Right cardiac atrium (tissue), 5 donors: Measurements from ENCODE around the gene GMPR2. TPM values are rescaled to one million over a fixed set of nuclear protein-coding genes. Genes with fewer than 3 reads are reported as not detected.
"Not testable (repeated sequence)": the region's sequence is repeated elsewhere in the genome, so short reads cannot be mapped to it uniquely, and the experiment has no call there.

Source experiments
- ATAC-seq, 2 donors: fragments of 200-7000 bp; cut with Tn5 transposase; one replicate each; pipeline versions ENCODE4 v1.8.0 to v1.9.1; 2020; ENCODE audit warnings: moderate library complexity in 2 of 2, mild to moderate bottlenecking in 1 of 2
- DNase-seq, 3 donors: peaks; one replicate each; pipeline ENCODE4 v3.0.0-alpha.2; 2020
- H3K27ac ChIP-seq: one replicate; pipeline ENCODE4 v1.5.1; 2013; ENCODE audit warnings: mild to moderate bottlenecking, low read length, control low read depth, moderate library complexity
- H3K27me3 ChIP-seq: one replicate; pipeline ENCODE4 v1.6.1; 2013; ENCODE audit not compliant: control insufficient read depth, insufficient read depth
- H3K4me1 ChIP-seq: one replicate; pipeline ENCODE4 v1.6.1; 2013; ENCODE audit warnings: low read length; ENCODE audit not compliant: control insufficient read depth, insufficient read depth
- H3K4me3 ChIP-seq: one replicate; pipeline ENCODE4 v1.5.1; 2013; ENCODE audit warnings: low read length, control low read depth
- H3K9me3 ChIP-seq: one replicate; pipeline ENCODE4 v1.6.1; 2013; ENCODE audit warnings: low read length; ENCODE audit not compliant: control insufficient read depth
- WGBS: extraction: QIAGEN DNeasy Blood & Tissue Kit; methylation state at CpG from one replicate; pipeline ENCODE4 v1.1.7; 2013; 5-methylcytosine and 5-hydroxymethylcytosine counted together
- intact Hi-C, 4 donors: fragments of 100-400 bp; cut with DNase I; formaldehyde crosslinking; loops; one replicate each; pipeline versions ENCODE4 v1.11.0 to v1.14.0; 2022 to 2023
- polyA plus RNA-seq: library from polyadenylated mRNA; stranded (reverse); fragments of 200-250 nt; gene quantifications from one replicate; pipeline ENCODE4 v1.2.3, GENCODE V29; 2013
- total RNA-seq, 4 donors: library from RNA; stranded (reverse); fragmentation: NEBNext Ultra II Directional; extraction: Animal tissue kit (Norgen Biotek cat#: 25700); gene quantifications; one replicate each; pipeline ENCODE4 v1.2.1, GENCODE V29; 2021
- donor health status: healthy with polysubstance abuse.
- donor health status: DM: no; HTN: yes; CAD: no.
- donor health status: DM: no; HTN: no; CAD: no.
- donor health status: DM: no; HTN: yes; CAD: no; lungs with severe emphysema.
- donor health status: DM: yes; HTN: yes; CAD: no.

Gene GMPR2
- total and polyA plus RNA-seq, 5 donors = 30.3 to 45.4 (median 33.9) TPM

DNA sequence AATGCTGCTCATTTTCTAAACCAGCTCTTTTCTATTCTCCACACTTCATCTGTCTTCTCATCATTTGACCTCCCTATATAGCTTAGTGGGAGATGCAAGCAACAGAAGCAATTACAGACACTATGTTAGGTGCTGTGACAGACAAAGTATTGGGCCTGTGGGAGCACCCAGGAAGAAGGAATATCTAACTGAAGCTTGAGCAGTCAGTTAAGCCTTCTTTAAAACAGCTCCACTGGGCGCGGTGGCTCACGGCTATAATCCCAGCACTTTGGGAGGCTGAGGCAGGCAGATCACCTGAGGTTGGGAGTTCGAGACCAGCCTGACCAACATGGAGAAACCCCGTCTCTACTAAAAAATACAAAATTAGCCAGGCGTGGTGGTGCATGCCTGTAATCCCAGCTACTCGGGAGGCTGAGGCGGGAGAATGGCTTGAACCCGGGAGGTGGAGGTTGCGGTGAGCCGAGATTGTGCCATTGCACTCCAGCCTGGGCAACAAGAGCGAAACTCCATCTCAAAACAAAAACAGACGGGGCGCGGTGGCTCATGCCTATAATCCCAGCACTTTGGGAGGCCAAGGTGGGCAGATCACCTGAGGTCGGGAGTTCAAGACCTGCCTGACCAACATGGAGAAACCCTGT lies 29.4 kb upstream of the GMPR2 start:
- DNase-seq, ATAC-seq, H3K4me3 ChIP-seq, intact Hi-C loops, H3K9me3 ChIP-seq, H3K27ac ChIP-seq, H3K27me3 ChIP-seq, H3K4me1 ChIP-seq: not testable (repeated sequence)
- WGBS = 98% methylated on average over 16 of the region's 16 CpGs

DNA sequence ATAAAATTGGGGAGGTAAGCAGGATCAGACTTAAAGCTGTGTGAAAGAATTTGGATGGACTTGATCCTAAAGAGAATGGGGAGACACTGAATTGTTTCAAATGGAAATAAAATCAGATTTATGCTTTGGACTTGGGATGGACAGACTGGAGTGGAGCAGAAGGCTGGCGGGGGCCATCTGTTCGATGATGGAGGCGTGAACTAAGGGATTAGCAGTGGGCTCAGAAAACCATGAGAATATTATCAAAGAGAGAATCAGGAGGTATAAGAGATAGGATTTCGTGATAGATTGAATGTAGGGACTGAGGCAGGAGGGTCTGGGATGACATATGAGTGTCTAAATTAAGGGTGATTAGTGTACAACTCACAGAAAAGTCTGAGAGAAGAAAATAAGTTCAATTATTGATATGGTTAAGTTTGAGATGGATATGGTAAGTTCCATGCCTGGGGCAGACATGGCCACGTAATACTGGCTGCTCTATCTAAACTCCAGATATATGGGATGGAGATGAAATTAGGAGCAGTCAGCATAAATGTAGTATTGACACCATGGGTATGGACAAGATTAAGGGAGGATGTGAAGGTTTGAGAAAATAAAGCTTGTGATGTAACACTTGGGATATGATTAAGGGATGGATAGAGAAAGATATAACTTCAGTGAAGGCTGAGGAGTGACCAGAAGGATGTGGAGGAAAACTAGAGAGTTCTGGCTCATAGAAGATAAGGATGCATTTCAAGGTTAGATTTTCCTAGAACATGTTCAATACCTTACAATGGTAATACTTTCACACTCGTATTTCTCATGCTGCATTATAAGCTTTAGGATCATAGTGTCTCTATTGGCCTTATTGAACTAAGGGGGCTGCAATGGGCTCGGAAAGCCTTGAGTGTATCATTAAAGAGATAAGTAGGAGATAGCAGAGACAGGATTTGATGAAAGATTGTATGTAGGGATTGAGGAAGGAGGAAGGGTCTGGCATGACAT lies 28.3 kb upstream of the GMPR2 start:
- Histone ChIP-seq H3K27ac (no peak overlapping the region), H3K9me3 (no peaks in the 10 kb centered on the region), H3K4me3 (no peak overlapping the region), H3K27me3 (no peaks in the 10 kb centered on the region), H3K4me1 (no peaks in the 10 kb centered on the region)
- 94% methylated on average over 7 of the region's 7 CpGs for WGBS
- ATAC-seq = no peak
- intact Hi-C loops = no loop called here
- no peak for DNase-seq

- no peaks in the 10 kb centered on the region for H3K27me3 ChIP-seq
- intact Hi-C loops = no loop called here
- WGBS = 95% methylated on average over 11 of the region's 11 CpGs
- DNase-seq (no peak), ATAC-seq (no peak)
- H3K4me1 ChIP-seq = no peaks in the 10 kb centered on the region
- no peaks in the 10 kb centered on the region for H3K9me3 ChIP-seq
- H3K4me3 ChIP-seq = no peak overlapping the region
- no peak overlapping the region for H3K27ac ChIP-seq
Measured at GRCh38 chr14:24206260-24207103, 26.2 kb upstream of the GMPR2 start.

GRCh38 chr14:24207104-24207551 lies 25.6 kb upstream of the GMPR2 start:
- 94% methylated on average over 5 of the region's 5 CpGs for WGBS
- H3K27me3 ChIP-seq = no peaks in the 10 kb centered on the region
- ATAC-seq (no peak), DNase-seq (no peak)
- intact Hi-C loops = no loop called here
- H3K4me3 ChIP-seq = no peak overlapping the region
- H3K4me1 ChIP-seq = no peaks in the 10 kb centered on the region
- no peak overlapping the region for H3K27ac ChIP-seq
- H3K9me3 ChIP-seq = no peaks in the 10 kb centered on the region

- ATAC-seq (no peak), DNase-seq (no peak)
- H3K4me1 ChIP-seq = no peaks in the 10 kb centered on the region
- H3K9me3 ChIP-seq = no peaks in the 10 kb centered on the region
- intact Hi-C loops = no loop called here
- H3K4me3 ChIP-seq = no peak overlapping the region
- H3K27me3 ChIP-seq = no peaks in the 10 kb centered on the region
- no peak overlapping the region for H3K27ac ChIP-seq
- WGBS = 99% methylated on average over 2 of the region's 2 CpGs
Measured at GRCh38 chr14:24207625-24208024, 25.1 kb upstream of the GMPR2 start.

GRCh38 chr14:24211311-24211710 lies 21.4 kb upstream of the GMPR2 start:
- Histone ChIP-seq H3K9me3 (no peaks in the 10 kb centered on the region), H3K27me3 (no peaks in the 10 kb centered on the region), H3K27ac (no peak overlapping the region), H3K4me3 (no peak overlapping the region), H3K4me1 (peaks cover 2% of the 10 kb centered on the region)
- DNase-seq (no peak), ATAC-seq (no peak)
- intact Hi-C loops = no loop called here
- WGBS = 91% methylated on average over 6 of the region's 6 CpGs

- H3K4me3 ChIP-seq = peak within 1 kb of the TSS; percentile 61
- no peaks in the 10 kb centered on the region for H3K9me3 ChIP-seq
- no peaks in the 10 kb centered on the region for H3K27me3 ChIP-seq
- ATAC-seq = peak; percentile 95
- DNase-seq = peak; percentile 98 to 99 (median 99)
- under 1% methylated on average over 53 of the region's 53 CpGs for WGBS
- intact Hi-C loops = no loop called here
- peaks cover 2% of the 10 kb centered on the region for H3K4me1 ChIP-seq
- H3K27ac ChIP-seq = peak within 1 kb of the TSS; percentile 99
Measured at GRCh38 chr14:24212924-24213865, 19.5 kb upstream of the GMPR2 start, which contains the start of gene CHMP4A. TSS of gene CHMP4A (minus strand) at chr14:24213488. CDS start at chr14:24213439, 49 bp downstream.

- intact Hi-C loops = no loop called here
Measured at GRCh38 chr14:24213866-24214662, 18.7 kb upstream of the GMPR2 start.

GRCh38 chr14:24215495-24216344 lies 17.0 kb upstream of the GMPR2 start, which contains the start of gene MDP1:
TSS of gene MDP1 (minus strand) at chr14:24216066. CDS start at chr14:24215955, 111 bp downstream.
- Histone ChIP-seq H3K4me3 (peak within 1 kb of the TSS; percentile 86), H3K27ac (peak within 1 kb of the TSS; percentile 95), H3K4me1 (peaks cover 2% of the 10 kb centered on the region), H3K27me3 (no peaks in the 10 kb centered on the region), H3K9me3 (no peaks in the 10 kb centered on the region)
- DNase-seq (peak; percentile 87 to 95 (median 94)), ATAC-seq (peak; percentile 80 to 84)
- WGBS = under 1% methylated on average over 40 of the region's 40 CpGs
- intact Hi-C loops = no loop called here

More at GRCh38 chr14:24213866-24214662, 18.7 kb upstream of the GMPR2 start:
- Histone ChIP-seq H3K27ac (peak overlapping the region; percentile 92), H3K27me3 (no peaks in the 10 kb centered on the region), H3K4me1 (peaks cover 2% of the 10 kb centered on the region), H3K4me3 (peak overlapping the region; percentile 23), H3K9me3 (no peaks in the 10 kb centered on the region)
- no peak for DNase-seq
- ATAC-seq = no peak
- 85% methylated on average over 7 of the region's 7 CpGs for WGBS
